ENCODE results near the gene FBP1.

- TF ChIP-seq GATA3 (IDR thresholded peaks at IDR 0.05; ENCODE audit: low read depth, low read length) (no peak), GATA2 (IDR thresholded peaks at IDR 0.05; ENCODE audit: low read depth, low read length) (no peak)
Observed at GRCh38 chr9:94648185-94648584, 8.9 kb upstream of the FBP1 start.
